HUES6 (cell line): ENCODE measurements around the gene COX6A1.

Experiments used
- H3K27ac ChIP-seq: 2 replicates; pipeline ENCODE4 v1.7.0; 2013; ENCODE audit warnings: low read depth, mild to moderate bottlenecking, low read length, inconsistent platforms
- H3K27me3 ChIP-seq: 2 replicates; pipeline ENCODE4 v1.6.1; 2013; ENCODE audit warnings: low read length; ENCODE audit not compliant: control insufficient read depth, insufficient read depth
- H3K36me3 ChIP-seq: 2 replicates; pipeline ENCODE4 v1.6.1; 2013; ENCODE audit warnings: low read length; ENCODE audit not compliant: control insufficient read depth, insufficient read depth
- H3K4me1 ChIP-seq: 2 replicates; pipeline ENCODE4 v1.6.1; 2013; ENCODE audit warnings: low read length; ENCODE audit not compliant: control insufficient read depth, insufficient read depth
- H3K4me3 ChIP-seq: 2 replicates; pipeline ENCODE4 v1.5.1; 2013; ENCODE audit warnings: low read depth, low read length
- H3K9ac ChIP-seq: one replicate; pipeline ENCODE4 v1.6.1; 2013; ENCODE audit warnings: mild to moderate bottlenecking, low read length
- H3K9me3 ChIP-seq: 2 replicates; pipeline ENCODE4 v1.6.1; 2013; ENCODE audit warnings: low read depth, low read length; ENCODE audit not compliant: control insufficient read depth, insufficient read depth

The COX6A1 gene

DNA sequence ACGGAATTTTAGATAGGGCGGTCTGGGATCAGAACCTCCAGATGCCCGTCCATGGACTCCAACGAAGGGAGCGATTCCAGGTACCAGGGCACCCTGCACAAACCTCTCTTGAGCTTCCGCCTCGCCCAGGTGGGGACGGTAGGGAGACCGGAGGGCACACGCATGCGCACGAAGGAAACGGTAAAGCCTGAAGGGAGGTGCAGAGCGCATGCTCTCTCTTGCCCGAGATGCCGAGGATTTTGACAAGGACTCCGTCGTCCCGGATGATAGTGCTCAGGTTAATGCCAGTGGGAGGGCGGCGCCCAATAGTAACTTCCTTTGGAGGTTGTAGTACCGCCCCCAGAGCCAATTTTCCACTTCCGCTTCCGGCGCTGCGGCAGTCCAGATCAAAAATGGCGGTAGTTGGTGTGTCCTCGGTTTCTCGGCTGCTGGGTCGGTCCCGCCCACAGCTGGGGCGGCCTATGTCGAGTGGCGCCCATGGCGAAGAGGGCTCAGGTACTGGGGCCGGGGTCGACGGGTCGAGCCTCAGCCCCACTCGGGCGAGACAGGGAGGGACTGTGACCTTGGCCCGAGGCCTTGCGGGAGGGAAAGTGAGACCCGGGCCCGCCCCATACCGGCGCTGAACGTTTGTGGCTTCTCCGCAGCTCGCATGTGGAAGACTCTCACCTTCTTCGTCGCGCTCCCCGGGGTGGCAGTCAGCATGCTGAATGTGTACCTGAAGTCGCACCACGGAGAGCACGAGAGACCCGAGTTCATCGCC lies at the start of gene COX6A1:
Gene COX6A1 (plus strand): TSS at position 379 of the 760 bp plus-strand sequence. CDS start 14 bp downstream, at position 393.
- Histone ChIP-seq H3K9ac (peak within 1 kb of the TSS; percentile 75), H3K4me3 (peak within 1 kb of the TSS; percentile 76), H3K27me3 (no peaks in the 10 kb centered on the region), H3K9me3 (no peaks in the 10 kb centered on the region), H3K4me1 (peaks cover 4% of the 10 kb centered on the region; the same call in 1 of the 2 replicates), H3K27ac (no peak within 1 kb of the TSS), H3K36me3 (peaks cover 24% of the 10 kb centered on the region)

- Histone ChIP-seq H3K36me3 (no peaks in the 10 kb centered on the region), H3K27me3 (peaks cover 5% of the 10 kb centered on the region; the same call in 1 of the 2 replicates), H3K9ac (peak overlapping the region; percentile 52), H3K4me3 (peak overlapping the region; percentile 61), H3K27ac (peak overlapping the region; percentile 49; the same call in 1 of the 2 replicates), H3K4me1 (peaks cover 16% of the 10 kb centered on the region), H3K9me3 (no peaks in the 10 kb centered on the region)
Observed at GRCh38 chr12:120388691-120389481, 49.0 kb upstream of the COX6A1 start.

DNA sequence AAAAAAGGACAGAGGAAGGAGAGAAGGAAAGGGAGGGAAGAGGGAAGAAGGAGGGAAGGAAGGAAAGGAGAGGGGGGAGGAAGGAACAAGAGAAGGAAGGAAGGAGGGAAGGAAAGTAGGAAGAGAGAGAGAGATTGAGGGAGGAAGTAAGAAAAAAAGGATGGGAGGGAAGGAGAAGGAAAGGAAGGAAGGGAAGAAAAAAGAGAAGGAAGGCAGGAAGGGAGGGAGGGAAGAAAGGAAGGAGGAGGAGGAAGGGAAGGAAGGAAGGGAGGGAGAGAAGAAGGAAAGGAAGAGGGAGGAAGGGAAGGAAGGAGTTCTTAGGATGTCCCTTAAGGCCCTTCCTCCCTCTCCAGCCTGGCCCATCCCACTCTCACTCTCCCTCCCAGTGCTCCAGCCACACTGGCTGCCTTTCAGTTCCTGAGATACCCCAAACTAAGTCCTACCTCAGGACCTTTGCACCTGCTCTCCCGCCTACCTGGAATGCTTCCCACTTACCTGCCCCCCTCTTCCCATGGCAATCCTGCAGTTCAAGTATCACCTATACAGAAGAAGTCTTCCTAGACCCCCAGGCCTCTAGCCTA lies 47.3 kb upstream of the COX6A1 start:
- Histone ChIP-seq H3K9ac (no peak overlapping the region), H3K9me3 (no peaks in the 10 kb centered on the region), H3K4me3 (no peak overlapping the region), H3K27ac (no peak overlapping the region), H3K36me3 (no peaks in the 10 kb centered on the region), H3K4me1 (peaks cover 27% of the 10 kb centered on the region), H3K27me3 (peaks cover 5% of the 10 kb centered on the region; the same call in 1 of the 2 replicates)

GRCh38 chr12:120394483-120395367 lies 43.2 kb upstream of the COX6A1 start:
- no peak overlapping the region for H3K27ac ChIP-seq
- H3K4me1 ChIP-seq, result peaks cover 17% of the 10 kb centered on the region
- no peaks in the 10 kb centered on the region for H3K27me3 ChIP-seq
- no peaks in the 10 kb centered on the region for H3K36me3 ChIP-seq
- 0 out of 2 replicates have a peak overlapping the region, but pooled peaks have one; percentile 11 for H3K4me3 ChIP-seq
- no peaks in the 10 kb centered on the region for H3K9me3 ChIP-seq
- H3K9ac ChIP-seq, result peak overlapping the region; percentile 40

DNA sequence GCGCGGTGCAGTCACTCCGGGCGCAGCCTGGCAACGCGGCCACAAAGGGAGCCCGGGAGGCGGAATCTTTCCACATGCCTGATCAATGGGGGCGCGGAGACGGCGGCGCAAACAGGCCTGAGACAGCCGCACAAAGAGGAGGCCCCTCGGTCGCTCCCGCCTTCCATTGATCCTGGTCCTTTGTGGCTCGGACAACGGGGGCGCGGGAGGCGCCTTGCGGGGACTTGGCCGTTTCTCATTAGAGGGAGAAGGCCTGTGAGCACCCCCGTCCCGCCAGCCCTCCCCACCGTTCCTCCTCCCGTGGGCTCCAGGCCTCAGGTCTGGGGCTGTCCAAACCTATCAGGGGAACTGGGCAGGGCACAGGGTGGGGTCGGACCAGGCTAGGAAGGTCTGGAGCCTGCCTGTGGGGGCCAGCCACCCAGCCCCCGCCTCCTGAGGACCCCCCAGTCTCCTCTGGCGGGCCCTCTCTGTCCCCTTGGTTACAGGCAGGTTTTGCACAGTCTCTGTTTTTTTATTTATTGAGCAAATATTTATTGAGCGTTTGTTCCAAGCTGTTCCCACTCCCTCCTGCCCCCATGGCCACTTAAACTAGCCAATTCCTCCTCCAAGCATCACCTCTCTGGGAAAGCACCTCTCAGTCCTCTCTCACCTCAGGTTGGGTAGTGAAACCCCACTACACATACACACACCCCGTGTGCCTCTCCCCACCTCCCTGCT lies 39.9 kb upstream of the COX6A1 start:
- Histone ChIP-seq H3K27ac (no peak overlapping the region), H3K36me3 (no peaks in the 10 kb centered on the region), H3K9ac (no peak overlapping the region)

DNA sequence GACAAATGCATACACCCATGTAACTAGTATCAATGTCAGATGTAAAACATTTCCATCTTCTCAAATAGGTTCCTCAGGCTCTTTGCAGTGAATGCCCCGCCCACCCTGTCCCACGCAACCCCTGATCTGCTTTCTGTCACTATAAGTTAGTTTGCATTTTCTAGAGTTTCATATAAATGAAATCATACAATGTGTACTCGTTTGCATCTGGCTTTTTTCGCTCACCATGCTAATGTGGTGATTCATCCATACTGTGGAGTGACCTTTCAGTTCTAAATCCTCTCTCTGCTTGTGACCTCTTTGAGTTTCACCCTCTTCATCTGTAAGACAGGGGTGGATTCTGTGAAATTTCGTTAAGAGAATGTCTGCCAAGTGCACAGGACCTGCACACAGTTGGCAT lies 38.4 kb upstream of the COX6A1 start:
- Histone ChIP-seq H3K27me3 (no peaks in the 10 kb centered on the region), H3K9me3 (no peaks in the 10 kb centered on the region), H3K9ac (no peak overlapping the region), H3K36me3 (no peaks in the 10 kb centered on the region), H3K4me1 (peaks cover 16% of the 10 kb centered on the region), H3K4me3 (no peak overlapping the region), H3K27ac (no peak overlapping the region)

More for the DNA sequence above, 39.9 kb upstream of the COX6A1 start:
- peaks cover 25% of the 10 kb centered on the region for H3K4me1 ChIP-seq
- H3K27me3 ChIP-seq, result no peaks in the 10 kb centered on the region
- H3K4me3 ChIP-seq, result no peak overlapping the region
- H3K9me3 ChIP-seq, result no peaks in the 10 kb centered on the region

GRCh38 chr12:120402217-120402616 lies 35.7 kb upstream of the COX6A1 start:
- Histone ChIP-seq H3K4me1 (peaks cover 11% of the 10 kb centered on the region), H3K36me3 (no peaks in the 10 kb centered on the region), H3K9ac (no peak overlapping the region), H3K4me3 (0 out of 2 replicates have a peak overlapping the region, but pooled peaks have one; percentile 7), H3K27me3 (no peaks in the 10 kb centered on the region), H3K27ac (peak overlapping the region; percentile 64; the same call in 1 of the 2 replicates), H3K9me3 (no peaks in the 10 kb centered on the region)

DNA sequence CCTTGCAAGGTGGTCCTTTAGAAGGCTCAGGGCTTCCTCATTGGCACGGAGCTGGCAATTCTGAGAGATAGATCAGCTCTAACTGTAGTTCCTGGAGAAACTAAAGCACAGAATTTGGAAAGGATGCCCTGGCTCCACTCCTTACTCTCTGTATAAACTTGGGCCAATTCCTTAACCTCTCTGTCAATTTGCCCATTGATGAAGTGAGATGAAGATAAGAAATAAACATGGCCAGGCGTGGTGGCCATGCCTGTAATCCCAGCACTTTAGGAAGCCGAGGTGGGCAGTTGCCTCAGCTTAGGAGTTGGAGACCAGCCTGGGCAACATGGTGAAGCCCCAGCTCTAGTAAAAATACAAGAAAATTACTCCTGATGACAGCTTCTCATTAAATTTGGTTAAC lies 34.0 kb upstream of the COX6A1 start:
- Histone ChIP-seq H3K9ac (no peak overlapping the region), H3K27ac (no peak overlapping the region), H3K4me1 (peaks cover 11% of the 10 kb centered on the region), H3K4me3 (no peak overlapping the region), H3K9me3 (no peaks in the 10 kb centered on the region), H3K36me3 (no peaks in the 10 kb centered on the region), H3K27me3 (no peaks in the 10 kb centered on the region)

- Histone ChIP-seq H3K27me3 (no peaks in the 10 kb centered on the region), H3K9me3 (no peaks in the 10 kb centered on the region), H3K4me3 (no peak overlapping the region), H3K36me3 (no peaks in the 10 kb centered on the region), H3K4me1 (peaks cover 11% of the 10 kb centered on the region), H3K27ac (no peak overlapping the region), H3K9ac (no peak overlapping the region)
Observed at GRCh38 chr12:120404271-120404670, 33.6 kb upstream of the COX6A1 start.

DNA sequence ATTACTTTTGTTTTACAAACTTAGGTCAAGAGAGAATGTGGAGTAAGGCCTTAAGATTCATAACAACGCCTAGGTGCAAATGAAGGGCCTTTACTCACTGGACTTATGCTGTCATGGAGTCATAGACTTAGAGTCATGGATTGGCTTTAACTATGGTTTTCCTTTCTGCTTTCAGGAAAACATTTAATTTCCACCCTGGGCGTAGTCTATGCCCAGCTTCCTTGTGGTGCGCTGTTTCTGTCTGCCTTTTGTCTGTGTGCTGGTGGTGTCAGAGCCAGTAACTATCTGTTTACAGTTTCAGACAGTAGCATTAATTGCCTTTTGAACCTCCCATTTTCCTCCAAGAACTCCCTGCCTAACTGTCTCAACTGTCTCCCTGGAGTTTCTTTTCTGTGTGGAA lies 31.8 kb upstream of the COX6A1 start:
- no peak overlapping the region for H3K9ac ChIP-seq
- H3K36me3 ChIP-seq, result no peaks in the 10 kb centered on the region
- no peaks in the 10 kb centered on the region for H3K27me3 ChIP-seq
- no peak overlapping the region for H3K4me3 ChIP-seq
- H3K4me1 ChIP-seq, result peaks cover 11% of the 10 kb centered on the region
- no peak overlapping the region for H3K27ac ChIP-seq
- H3K9me3 ChIP-seq, result no peaks in the 10 kb centered on the region
